Right atrium auricular region (tissue), 2 donors: ENCODE measurements around the gene NR3C2. TPM values are rescaled to one million over a fixed set of nuclear protein-coding genes. Genes with fewer than 3 reads are reported as not detected.

Experiments
- DNase-seq: peaks from one replicate; pipeline ENCODE4 v3.0.0-alpha.2; 2019; ENCODE audit warnings: low spot score
- H3K27ac ChIP-seq, 2 donors: fragments of 200-600 bp; sonication (generic); 1 replicate in 1 of 2; 2 replicates in 1 of 2; pipeline ENCODE4 v1.5.1; 2016 to 2019
- H3K27me3 ChIP-seq, 2 donors: fragments of 200-600 bp; sonication (generic); one replicate each; pipeline versions ENCODE4 v1.5.1 to v1.6.0; 2017 to 2019
- H3K36me3 ChIP-seq: fragments of 200-600 bp; sonication (generic); one replicate; pipeline ENCODE4 v1.5.1; 2016
- H3K4me1 ChIP-seq, 2 donors: fragments of 200-600 bp; sonication (generic); one replicate each; pipeline versions ENCODE4 v1.5.1 to v1.6.0; 2017 to 2019
- H3K4me3 ChIP-seq, 2 donors: fragments of 200-600 bp; sonication (generic); 1 replicate in 1 of 2; 2 replicates in 1 of 2; pipeline ENCODE4 v1.5.1; 2017 to 2019; ENCODE audit warnings: mild to moderate bottlenecking in 1 of 2, moderate library complexity in 1 of 2
- H3K9me3 ChIP-seq, 2 donors: fragments of 200-600 bp; sonication (generic); one replicate each; pipeline ENCODE4 v1.5.1; 2019
- CTCF ChIP-seq, 2 donors: fragments of 200-600 bp; sonication (generic); IDR thresholded peaks; one replicate each; pipeline ENCODE4 v1.5.1; 2019; ENCODE audit warnings: antibody characterized with exemption in 2 of 2
- total RNA-seq, 2 donors: library from RNA; depleted of rRNA; stranded (reverse); fragments of >200 nt; gene quantifications; one replicate each; pipeline ENCODE4 v1.1.0, GENCODE V29; 2016

Gene NR3C2
- total RNA-seq, 2 donors from 2014 or later, result 15.7 to 39.9 TPM

- TF ChIP-seq CTCF (IDR thresholded peaks at IDR 0.05), result no peak
- no peak for DNase-seq
- peaks cover 0 to 59% of the 10 kb centered on the region in 2 donors for H3K4me1 ChIP-seq
- H3K4me3 ChIP-seq, result no peak overlapping the region
- H3K27ac ChIP-seq, result peak overlapping the region; percentile 15 to 32
- H3K36me3 ChIP-seq, result peaks cover 9% of the 10 kb centered on the region
- H3K27me3 ChIP-seq, result no peaks in the 10 kb centered on the region
- no peaks in the 10 kb centered on the region for H3K9me3 ChIP-seq
These were observed 380.4 kb downstream of the NR3C2 start for GRCh38 chr4:148061795-148062194.

GRCh38 chr4:148061141-148061481 is 381.1 kb downstream of the NR3C2 start:
- H3K27me3 ChIP-seq, result no peaks in the 10 kb centered on the region
- peaks cover 0 to 61% of the 10 kb centered on the region in 2 donors for H3K4me1 ChIP-seq
- peak overlapping the region; percentile 31 to 71 for H3K27ac ChIP-seq
- DNase-seq, result no peak
- H3K9me3 ChIP-seq, result no peaks in the 10 kb centered on the region
- no peak overlapping the region for H3K4me3 ChIP-seq
- no peak for TF ChIP-seq CTCF (IDR thresholded peaks at IDR 0.05)
- peaks cover 9% of the 10 kb centered on the region for H3K36me3 ChIP-seq

GRCh38 chr4:148060264-148061140 is 381.7 kb downstream of the NR3C2 start:
- H3K4me1 ChIP-seq, result peaks cover 0 to 65% of the 10 kb centered on the region in 2 donors
- H3K9me3 ChIP-seq, result no peaks in the 10 kb centered on the region
- peaks cover 9% of the 10 kb centered on the region for H3K36me3 ChIP-seq
- no peak for TF ChIP-seq CTCF (IDR thresholded peaks at IDR 0.05)
- no peaks in the 10 kb centered on the region for H3K27me3 ChIP-seq
- H3K27ac ChIP-seq, result peak overlapping the region; percentile 42 to 71
- no peak overlapping the region for H3K4me3 ChIP-seq
- no peak for DNase-seq

- Histone ChIP-seq H3K36me3 (peaks cover 9% of the 10 kb centered on the region), H3K4me1 (peaks cover 0 to 73% of the 10 kb centered on the region in 2 donors), H3K27ac (peak overlapping the region; percentile 42 to 71), H3K9me3 (no peaks in the 10 kb centered on the region), H3K4me3 (no peak overlapping the region), H3K27me3 (no peaks in the 10 kb centered on the region)
- TF ChIP-seq CTCF (IDR thresholded peaks at IDR 0.05), result no peak
- DNase-seq, result no peak
These were observed 382.5 kb downstream of the NR3C2 start for GRCh38 chr4:148059617-148060180.

GRCh38 chr4:148057984-148058859 is 384.0 kb downstream of the NR3C2 start:
- peak overlapping the region; percentile 42 to 71 for H3K27ac ChIP-seq
- peaks cover 0 to 86% of the 10 kb centered on the region in 2 donors for H3K4me1 ChIP-seq
- peaks cover 2% of the 10 kb centered on the region for H3K36me3 ChIP-seq
- TF ChIP-seq CTCF (IDR thresholded peaks at IDR 0.05), result no peak
- DNase-seq, result no peak
- H3K9me3 ChIP-seq, result no peaks in the 10 kb centered on the region
- H3K27me3 ChIP-seq, result no peaks in the 10 kb centered on the region
- H3K4me3 ChIP-seq, result no peak overlapping the region
